Thymus (tissue), 14 donors: ENCODE results near the gene SLCO1B3. TPM values are rescaled to one million over a fixed set of nuclear protein-coding genes. Genes with fewer than 3 reads are reported as not detected.
"Not testable (repeated sequence)": the region's sequence is repeated elsewhere in the genome, so short reads cannot be mapped to it uniquely, and the experiment has no call there.

Experiments used
- DNase-seq, 9 donors: peaks; one replicate each; pipeline ENCODE4 v3.0.0-alpha.2; 2013; ENCODE audit warnings: low spot score in 9 of 9, low read depth in 6 of 9, missing footprints in 1 of 9
- H3K27ac ChIP-seq, 2 donors: one replicate each; pipeline ENCODE4 v1.5.1; 2013; ENCODE audit warnings: control low read depth in 1 of 2, low read depth in 1 of 2, low read length in 1 of 2, mild to moderate bottlenecking in 1 of 2, moderate library complexity in 1 of 2
- H3K27me3 ChIP-seq, 2 donors: one replicate each; pipeline ENCODE4 v1.5.1; 2013; ENCODE audit warnings: low read length in 1 of 2; ENCODE audit not compliant: control insufficient read depth in 2 of 2, insufficient read depth in 1 of 2
- H3K36me3 ChIP-seq, 2 donors: one replicate each; pipeline ENCODE4 v1.5.1; 2013; ENCODE audit warnings: low read length in 1 of 2, mild to moderate bottlenecking in 1 of 2, moderate library complexity in 1 of 2; ENCODE audit not compliant: control insufficient read depth in 2 of 2, insufficient read depth in 2 of 2
- H3K4me1 ChIP-seq, 2 donors: one replicate each; pipeline ENCODE4 v1.5.1; 2013; ENCODE audit warnings: low read length in 2 of 2; ENCODE audit not compliant: control insufficient read depth in 2 of 2, insufficient read depth in 2 of 2
- H3K4me3 ChIP-seq, 2 donors: one replicate each; pipeline ENCODE4 v1.5.1; 2013; ENCODE audit warnings: low read length in 2 of 2, control low read depth in 1 of 2, mild to moderate bottlenecking in 1 of 2
- H3K9me3 ChIP-seq, 2 donors: one replicate each; pipeline ENCODE4 v1.5.1; 2013; ENCODE audit warnings: low read length in 1 of 2, mild to moderate bottlenecking in 1 of 2; ENCODE audit not compliant: control insufficient read depth in 2 of 2, insufficient read depth in 1 of 2
- WGBS: extraction: QIAGEN DNeasy Blood & Tissue Kit; methylation state at CpG from one replicate; pipeline ENCODE4 v1.1.7; 2013; 5-methylcytosine and 5-hydroxymethylcytosine counted together
- long read RNA-seq, 10 donors: transcript quantifications; one replicate each; lab custom pipeline, GENCODE V29; 2026
- polyA plus RNA-seq: library from polyadenylated mRNA; stranded (reverse); fragments of 200-250 nt; gene quantifications from one replicate; pipeline ENCODE4 v1.2.3, GENCODE V29; 2013
- total RNA-seq: library from RNA; stranded (reverse); fragments of 120-200 nt; gene quantifications from one replicate; pipeline ENCODE4 v1.2.4, GENCODE V29; 2013
- donor health status: healthy.

SLCO1B3 gene
- total RNA-seq (not detected), polyA plus RNA-seq (0.11 TPM)
- long read RNA-seq, donor 1: 0 reads
- long read RNA-seq, donor 2: 0 reads
- long read RNA-seq, donor 3: 0 reads
- long read RNA-seq, donor 4: 0 reads
- long read RNA-seq, donor 5: 0 reads
- long read RNA-seq, donor 6: 0 reads
- long read RNA-seq, donor 7: 0 reads
- long read RNA-seq, donor 8: 0 reads
- long read RNA-seq, donor 9: 0 reads
- long read RNA-seq, donor 10: 0 reads

GRCh38 chr12:20810487-20810886 lies at the start of gene SLCO1B3:
Gene SLCO1B3 (plus strand): TSS chr12:20810705. CDS start chr12:20815739, 5,034 bp downstream.
- Histone ChIP-seq H3K36me3 (no peaks in the 10 kb centered on the region), H3K9me3 (peaks cover 0 to 5% of the 10 kb centered on the region in 2 donors), H3K4me3 (no peak within 1 kb of the TSS), H3K27ac (no peak within 1 kb of the TSS), H3K4me1 (no peaks in the 10 kb centered on the region), H3K27me3 (no peaks in the 10 kb centered on the region)
- WGBS: 95% methylated on average over 2 of the region's 2 CpGs
- no peak for DNase-seq

GRCh38 chr12:20777420-20777819 lies 33.1 kb upstream of the SLCO1B3 start:
- no peak overlapping the region for H3K27ac ChIP-seq
- no peaks in the 10 kb centered on the region for H3K4me1 ChIP-seq
- 95% methylated on average over 20 of the region's 20 CpGs for WGBS
- no peaks in the 10 kb centered on the region for H3K27me3 ChIP-seq
- H3K4me3 ChIP-seq: no peak overlapping the region
- no peak for DNase-seq
- peaks cover 0 to 11% of the 10 kb centered on the region in 2 donors for H3K9me3 ChIP-seq
- no peaks in the 10 kb centered on the region for H3K36me3 ChIP-seq

GRCh38 chr12:20778969-20779368 lies 31.5 kb upstream of the SLCO1B3 start:
- Histone ChIP-seq H3K9me3 (peaks cover 0 to 11% of the 10 kb centered on the region in 2 donors), H3K4me1 (no peaks in the 10 kb centered on the region), H3K4me3 (no peak overlapping the region), H3K27me3 (no peaks in the 10 kb centered on the region), H3K36me3 (no peaks in the 10 kb centered on the region), H3K27ac (no peak overlapping the region)
- 93% methylated on average over 2 of the region's 2 CpGs for WGBS
- DNase-seq: no peak

GRCh38 chr12:20779971-20780370 lies 30.5 kb upstream of the SLCO1B3 start:
- not testable (repeated sequence) for H3K4me3 ChIP-seq, H3K27ac ChIP-seq, DNase-seq, H3K36me3 ChIP-seq, H3K4me1 ChIP-seq, H3K27me3 ChIP-seq
- peaks cover 0 to 11% of the 10 kb centered on the region in 2 donors for H3K9me3 ChIP-seq
- WGBS: 75% methylated on average over 3 of the region's 3 CpGs

GRCh38 chr12:20783796-20784357 lies 26.6 kb upstream of the SLCO1B3 start:
- H3K9me3 ChIP-seq, H3K4me3 ChIP-seq, H3K27me3 ChIP-seq, H3K27ac ChIP-seq, H3K4me1 ChIP-seq, H3K36me3 ChIP-seq, DNase-seq: not testable (repeated sequence)
- 95% methylated on average over 13 of the region's 13 CpGs for WGBS

- no peaks in the 10 kb centered on the region for H3K9me3 ChIP-seq
- no peaks in the 10 kb centered on the region for H3K36me3 ChIP-seq
- no peak for DNase-seq
- no peaks in the 10 kb centered on the region for H3K27me3 ChIP-seq
- H3K27ac ChIP-seq: no peak overlapping the region
- no peak overlapping the region for H3K4me3 ChIP-seq
- no peaks in the 10 kb centered on the region for H3K4me1 ChIP-seq
- WGBS: 94% methylated on average over 1 of the region's 1 CpG
Observed at GRCh38 chr12:20792971-20793370, 17.5 kb upstream of the SLCO1B3 start.

- Histone ChIP-seq H3K4me1 (no peaks in the 10 kb centered on the region), H3K4me3 (no peak overlapping the region), H3K9me3 (no peaks in the 10 kb centered on the region), H3K36me3 (no peaks in the 10 kb centered on the region), H3K27me3 (no peaks in the 10 kb centered on the region), H3K27ac (no peak overlapping the region)
- 10% methylated on average over 1 of the region's 1 CpG for WGBS
- no peak for DNase-seq
Observed at GRCh38 chr12:20798554-20798953, 12.0 kb upstream of the SLCO1B3 start.

GRCh38 chr12:20800160-20800559 lies 10.3 kb upstream of the SLCO1B3 start:
- Histone ChIP-seq H3K27me3 (no peaks in the 10 kb centered on the region), H3K9me3 (no peaks in the 10 kb centered on the region), H3K36me3 (no peaks in the 10 kb centered on the region), H3K27ac (no peak overlapping the region), H3K4me1 (no peaks in the 10 kb centered on the region), H3K4me3 (no peak overlapping the region)
- 93% methylated on average over 1 of the region's 1 CpG for WGBS
- no peak for DNase-seq

- DNase-seq: no peak
- Histone ChIP-seq H3K27ac (no peak overlapping the region), H3K27me3 (no peaks in the 10 kb centered on the region), H3K36me3 (no peaks in the 10 kb centered on the region), H3K4me3 (no peak overlapping the region), H3K9me3 (no peaks in the 10 kb centered on the region), H3K4me1 (no peaks in the 10 kb centered on the region)
Observed at GRCh38 chr12:20801035-20801434, 9.5 kb upstream of the SLCO1B3 start.
